NCI-H82 treated with DMSO at 0.1 percent for 48 hours (cell line): ENCODE results near the gene FCER2.
"Not testable (repeated sequence)": the region's sequence is repeated elsewhere in the genome, so short reads cannot be mapped to it uniquely, and the experiment has no call there.

ENCODE experiments used
- DNase-seq: peaks from one replicate; lab custom pipeline; 2025; ENCODE audit not compliant: unreplicated experiment; lab: John Stamatoyannopoulos, UW

FCER2 gene

GRCh38 chr19:7701654-7702457 is at the start of gene FCER2:
FCER2 (minus strand) TSS chr19:7702131; CDS start chr19:7699760, 2,371 bp downstream.
- DNase-seq = no peak

GRCh38 chr19:7751157-7751783 is 49.3 kb upstream of the FCER2 start:
- DNase-seq = no peak

- DNase-seq = no peak
Observed at GRCh38 chr19:7748756-7749155, 46.8 kb upstream of the FCER2 start.

GRCh38 chr19:7748171-7748570 is 46.2 kb upstream of the FCER2 start:
- DNase-seq = no peak

GRCh38 chr19:7746903-7747884 is 45.3 kb upstream of the FCER2 start, which contains the start of gene CD209:
CD209 (minus strand) TSS chr19:7747534; CDS start chr19:7747511, 23 bp downstream.
- no peak for DNase-seq

GRCh38 chr19:7746306-7746705 is 44.4 kb upstream of the FCER2 start:
- not testable (repeated sequence) for DNase-seq

GRCh38 chr19:7744871-7745650 is 43.1 kb upstream of the FCER2 start:
- no peak for DNase-seq

GRCh38 chr19:7744199-7744786 is 42.4 kb upstream of the FCER2 start:
- DNase-seq = no peak

GRCh38 chr19:7743425-7743841 is 41.5 kb upstream of the FCER2 start:
- DNase-seq = no peak

- peak; percentile 30 for DNase-seq
Observed at GRCh38 chr19:7742991-7743390, 41.1 kb upstream of the FCER2 start.

GRCh38 chr19:7742575-7742974 is 40.6 kb upstream of the FCER2 start:
- peak; percentile 57 for DNase-seq

- DNase-seq = no peak
Observed at GRCh38 chr19:7740682-7741054, 38.7 kb upstream of the FCER2 start.

- DNase-seq = no peak
Observed at GRCh38 chr19:7739801-7740681, 38.1 kb upstream of the FCER2 start.

GRCh38 chr19:7739211-7739755 is 37.4 kb upstream of the FCER2 start:
- peak; percentile 69 for DNase-seq

- DNase-seq = no peak
Observed at GRCh38 chr19:7738023-7738422, 36.1 kb upstream of the FCER2 start.

- no peak for DNase-seq
Observed at GRCh38 chr19:7737215-7737614, 35.3 kb upstream of the FCER2 start.

GRCh38 chr19:7736148-7736547 is 34.2 kb upstream of the FCER2 start:
- no peak for DNase-seq

GRCh38 chr19:7734220-7735203 is 32.6 kb upstream of the FCER2 start:
- no peak for DNase-seq
